OCI-LY1 (cell line): Measurements from ENCODE around the gene CH25H.

ENCODE experiments used
- H2AFZ ChIP-seq: fragments of 200-600 bp; sonication (generic), shearing (Covaris generic); 2 replicates; pipeline ENCODE4 v1.6.0; 2014; ENCODE audit warnings: antibody characterized with exemption, mild to moderate bottlenecking, low read length
- H3F3A ChIP-seq: fragments of 200-600 bp; sonication (generic), shearing (Covaris generic); 2 replicates; pipeline ENCODE4 v1.6.0; 2014; ENCODE audit warnings: mild to moderate bottlenecking, antibody characterized with exemption, low read length, moderate library complexity; ENCODE audit not compliant: insufficient read depth
- H3K27ac ChIP-seq: fragments of 200-600 bp; sonication (generic); 2 replicates; pipeline ENCODE4 v1.5.1; 2014; ENCODE audit warnings: low read length, mixed run types, mild to moderate bottlenecking, low read depth; ENCODE audit not compliant: poor library complexity, severe bottlenecking
- H3K27me3 ChIP-seq: fragments of 200-600 bp; sonication (generic); 2 replicates; pipeline ENCODE4 v1.6.0; 2014; ENCODE audit warnings: antibody characterized with exemption, mild to moderate bottlenecking, low read length, moderate library complexity; ENCODE audit not compliant: insufficient read depth
- H3K36me3 ChIP-seq: fragments of 200-600 bp; sonication (generic); 2 replicates; pipeline ENCODE4 v1.6.1; 2014; ENCODE audit warnings: mild to moderate bottlenecking, antibody characterized with exemption, low read length, moderate library complexity, mixed read lengths; ENCODE audit not compliant: insufficient read depth
- H3K4me1 ChIP-seq: fragments of 200-600 bp; sonication (generic); 2 replicates; pipeline ENCODE4 v1.5.1; 2014; ENCODE audit warnings: mild to moderate bottlenecking, low read length, moderate library complexity; ENCODE audit not compliant: insufficient read depth, severe bottlenecking
- H3K4me2 ChIP-seq: fragments of 200-600 bp; sonication (generic), shearing (Covaris generic); 2 replicates; pipeline ENCODE4 v1.6.1; 2014; ENCODE audit warnings: low read length
- H3K4me3 ChIP-seq: fragments of 200-600 bp; sonication (generic); 2 replicates; pipeline ENCODE4 v1.5.1; 2014; ENCODE audit warnings: low read length, low read depth, mild to moderate bottlenecking, mixed read lengths; ENCODE audit not compliant: poor library complexity, severe bottlenecking
- H3K79me2 ChIP-seq: fragments of 200-600 bp; shearing (Covaris generic); 2 replicates; pipeline ENCODE4 v1.6.1; 2016; ENCODE audit warnings: mixed run types, low read length, mixed read lengths; ENCODE audit not compliant: insufficient read depth
- H3K9ac ChIP-seq: fragments of 200-600 bp; sonication (generic), shearing (Covaris generic); 2 replicates; pipeline ENCODE4 v1.6.1; 2014; ENCODE audit warnings: mild to moderate bottlenecking, low read length, mixed read lengths
- H3K9me2 ChIP-seq: fragments of 200-600 bp; sonication (generic), shearing (Covaris generic); 2 replicates; pipeline ENCODE4 v1.6.1; 2014; ENCODE audit warnings: low read depth, mild to moderate bottlenecking, low read length, mixed read lengths
- H3K9me3 ChIP-seq: fragments of 200-600 bp; shearing (Covaris generic); 2 replicates; pipeline ENCODE4 v1.6.1; 2014; ENCODE audit warnings: low read length, mixed read lengths
- H4K20me1 ChIP-seq: fragments of 200-600 bp; sonication (generic), shearing (Covaris generic); 2 replicates; pipeline ENCODE4 v1.6.0; 2016; ENCODE audit warnings: mild to moderate bottlenecking, low read length; ENCODE audit not compliant: insufficient read depth
- EZH2 ChIP-seq: fragments of 200-600 bp; sonication (generic), shearing (Covaris generic); IDR thresholded peaks from 2 replicates; pipeline ENCODE4 v1.8.0; 2017; ENCODE audit warnings: borderline replicate concordance, mixed run types, mild to moderate bottlenecking, antibody characterized with exemption, low read length, moderate library complexity, mixed read lengths
- TF ChIP-seq, protein P1 (sequence below): fragments of 200-600 bp; sonication (generic), shearing (Covaris generic); IDR thresholded peaks from 2 replicates; pipeline ENCODE4 v1.5.1; 2017; ENCODE audit warnings: mild to moderate bottlenecking, antibody characterized with exemption, low read length, moderate library complexity, mixed read lengths

Gene CH25H

DNA sequence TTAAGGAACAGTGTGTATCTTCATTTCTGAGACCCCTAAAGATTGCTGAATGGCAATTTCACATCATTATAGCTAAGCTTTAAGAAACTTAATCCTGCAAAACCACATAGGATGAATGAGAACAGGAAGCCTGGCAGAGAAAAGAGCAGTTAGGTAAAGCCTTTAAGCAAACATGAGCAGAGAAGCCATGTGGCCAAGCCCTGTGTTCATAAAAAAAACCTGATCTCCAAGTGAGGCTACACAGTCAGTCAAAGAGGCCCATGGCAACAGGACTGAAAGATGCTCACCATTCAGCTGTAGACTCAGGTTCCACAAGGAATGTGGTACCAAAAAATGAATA, 35.2 kb upstream of the CH25H start:
- Histone ChIP-seq H3K9ac (no peak overlapping the region), H3K27ac (no peak overlapping the region), H3K4me3 (no peak overlapping the region), H2AFZ (no peak overlapping the region), H3K9me2 (no peaks in the 10 kb centered on the region), H3K4me2 (no peak overlapping the region), H3F3A (no peaks in the 10 kb centered on the region), H3K27me3 (no peaks in the 10 kb centered on the region), H3K79me2 (no peaks in the 10 kb centered on the region), H3K36me3 (no peaks in the 10 kb centered on the region), H3K4me1 (peaks cover 37% of the 10 kb centered on the region), H3K9me3 (no peaks in the 10 kb centered on the region), H4K20me1 (no peaks in the 10 kb centered on the region)
- TF ChIP-seq, protein P1, sequence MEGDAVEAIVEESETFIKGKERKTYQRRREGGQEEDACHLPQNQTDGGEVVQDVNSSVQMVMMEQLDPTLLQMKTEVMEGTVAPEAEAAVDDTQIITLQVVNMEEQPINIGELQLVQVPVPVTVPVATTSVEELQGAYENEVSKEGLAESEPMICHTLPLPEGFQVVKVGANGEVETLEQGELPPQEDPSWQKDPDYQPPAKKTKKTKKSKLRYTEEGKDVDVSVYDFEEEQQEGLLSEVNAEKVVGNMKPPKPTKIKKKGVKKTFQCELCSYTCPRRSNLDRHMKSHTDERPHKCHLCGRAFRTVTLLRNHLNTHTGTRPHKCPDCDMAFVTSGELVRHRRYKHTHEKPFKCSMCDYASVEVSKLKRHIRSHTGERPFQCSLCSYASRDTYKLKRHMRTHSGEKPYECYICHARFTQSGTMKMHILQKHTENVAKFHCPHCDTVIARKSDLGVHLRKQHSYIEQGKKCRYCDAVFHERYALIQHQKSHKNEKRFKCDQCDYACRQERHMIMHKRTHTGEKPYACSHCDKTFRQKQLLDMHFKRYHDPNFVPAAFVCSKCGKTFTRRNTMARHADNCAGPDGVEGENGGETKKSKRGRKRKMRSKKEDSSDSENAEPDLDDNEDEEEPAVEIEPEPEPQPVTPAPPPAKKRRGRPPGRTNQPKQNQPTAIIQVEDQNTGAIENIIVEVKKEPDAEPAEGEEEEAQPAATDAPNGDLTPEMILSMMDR: no peak
- TF ChIP-seq EZH2: no peak

DNA sequence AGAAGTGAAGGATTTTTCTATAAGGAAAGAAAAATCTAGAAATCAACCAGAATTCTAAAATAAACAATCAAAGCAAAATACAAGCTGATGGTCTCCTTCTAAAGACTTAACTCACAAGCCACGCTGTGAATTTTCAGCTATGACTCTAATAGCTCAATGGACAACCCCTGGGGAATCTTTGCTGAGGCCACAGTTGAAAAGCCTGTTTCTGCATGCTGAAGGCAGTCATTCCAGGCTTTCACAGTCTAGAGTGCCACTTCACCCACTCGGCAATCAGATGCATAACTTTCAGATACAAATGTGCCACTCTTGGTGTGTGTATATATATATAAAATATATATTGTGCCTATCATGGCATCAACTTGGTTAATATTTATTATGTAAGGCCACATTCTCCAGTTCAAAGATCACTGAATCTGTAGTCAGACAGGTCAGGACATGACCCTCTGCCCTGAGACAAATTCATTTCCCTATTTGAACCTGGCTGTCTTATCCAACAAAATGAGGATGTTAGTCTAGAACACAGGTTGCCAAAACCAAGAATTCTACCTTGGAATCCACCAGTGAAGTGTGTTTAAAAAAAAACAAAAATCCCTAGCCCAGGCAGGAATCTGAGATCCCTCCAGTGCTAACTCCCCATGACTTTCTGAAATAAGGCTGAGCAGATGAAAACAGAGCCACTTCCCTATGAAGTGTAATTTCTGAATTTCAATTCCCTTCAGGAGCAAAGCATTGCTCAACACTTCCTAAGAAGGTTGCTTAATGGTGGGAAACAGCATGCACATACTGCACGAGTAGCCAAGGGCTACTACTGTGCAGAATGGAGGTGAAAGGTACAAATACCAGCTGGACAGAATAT, 34.6 kb upstream of the CH25H start:
- no peak overlapping the region for H3K9ac ChIP-seq

GRCh38 chr10:89241026-89241425, 33.9 kb upstream of the CH25H start:
- Histone ChIP-seq H3K79me2 (no peaks in the 10 kb centered on the region), H4K20me1 (no peaks in the 10 kb centered on the region), H3K9me3 (no peaks in the 10 kb centered on the region), H3K4me3 (no peak overlapping the region), H3K36me3 (no peaks in the 10 kb centered on the region), H3K9ac (no peak overlapping the region), H3K4me2 (no peak overlapping the region), H3K4me1 (peaks cover 35% of the 10 kb centered on the region), H2AFZ (no peak overlapping the region), H3K27me3 (no peaks in the 10 kb centered on the region), H3K27ac (no peak overlapping the region), H3K9me2 (no peaks in the 10 kb centered on the region), H3F3A (no peaks in the 10 kb centered on the region)
- TF ChIP-seq, protein P1: no peak
- no peak for TF ChIP-seq EZH2

More for the DNA sequence above, 34.6 kb upstream of the CH25H start:
- H3F3A ChIP-seq: no peaks in the 10 kb centered on the region
- TF ChIP-seq, protein P1: no peak
- no peak for TF ChIP-seq EZH2
- H3K4me1 ChIP-seq: peaks cover 37% of the 10 kb centered on the region
- no peaks in the 10 kb centered on the region for H3K36me3 ChIP-seq
- no peaks in the 10 kb centered on the region for H4K20me1 ChIP-seq
- no peak overlapping the region for H3K4me2 ChIP-seq
- no peak overlapping the region for H3K4me3 ChIP-seq
- no peak overlapping the region for H2AFZ ChIP-seq
- no peaks in the 10 kb centered on the region for H3K79me2 ChIP-seq
- no peaks in the 10 kb centered on the region for H3K9me3 ChIP-seq
- H3K27ac ChIP-seq: no peak overlapping the region
- H3K9me2 ChIP-seq: no peaks in the 10 kb centered on the region
- H3K27me3 ChIP-seq: no peaks in the 10 kb centered on the region
